Calu3 (cell line): ENCODE results near the gene DSCAML1. TPM values are rescaled to one million over a fixed set of nuclear protein-coding genes. Genes with fewer than 3 reads are reported as not detected.

ENCODE experiments used
- BruUV-seq: library from RNA; stranded (reverse); fragments of 400-500 nt; replicated peaks from 2 replicates; lab custom pipeline; 2021; lab: Mats Ljungman, UMichigan
- CTCF ChIA-PET: fragments of 300-600 bp; sonication (Branson Sonifier 250); formaldehyde crosslinking; loops from one replicate; lab custom pipeline; 2022; ENCODE audit warnings: antibody characterized with exemption; lab: Charles Lee
- DNase-seq: peaks from one replicate; pipeline ENCODE4 v3.0.0; 2022
- H3K27ac Mint-ChIP-seq: one replicate; pipeline ENCODE4 v1.8.0; 2022; ENCODE audit warnings: mixed read lengths; ENCODE audit not compliant: unreplicated experiment
- H3K27me3 Mint-ChIP-seq: one replicate; pipeline ENCODE4 v1.8.0; 2022; ENCODE audit warnings: mixed read lengths; ENCODE audit not compliant: unreplicated experiment
- H3K36me3 Mint-ChIP-seq: one replicate; pipeline ENCODE4 v1.8.0; 2022; ENCODE audit warnings: mild to moderate bottlenecking, moderate library complexity, mixed read lengths; ENCODE audit not compliant: insufficient read depth, unreplicated experiment
- H3K4me1 Mint-ChIP-seq: one replicate; pipeline ENCODE4 v1.8.0; 2022; ENCODE audit warnings: mild to moderate bottlenecking, low read depth, mixed read lengths; ENCODE audit not compliant: unreplicated experiment
- H3K4me3 Mint-ChIP-seq: one replicate; pipeline ENCODE4 v1.8.0; 2022; ENCODE audit warnings: mild to moderate bottlenecking, low read depth, moderate library complexity, mixed read lengths; ENCODE audit not compliant: unreplicated experiment
- H3K9me3 Mint-ChIP-seq: one replicate; pipeline ENCODE4 v1.8.0; 2022; ENCODE audit warnings: low read depth, mixed read lengths; ENCODE audit not compliant: unreplicated experiment
- CTCF ChIP-seq: fragments of 200-600 bp; IDR thresholded peaks from one replicate; pipeline ENCODE4 v1.8.0; 2022; ENCODE audit warnings: antibody characterized with exemption; ENCODE audit not compliant: unreplicated experiment
- intact Hi-C: fragments of 100-400 bp; cut with micrococcal nuclease; formaldehyde crosslinking; loops from one replicate; pipeline ENCODE4 v1.10.0; 2022; ENCODE audit not compliant: unreplicated experiment
- total RNA-seq: library from RNA; stranded (reverse); gene quantifications from 2 replicates; pipeline ENCODE4 v1.2.3, GENCODE V29; 2022

DSCAML1 gene
- total RNA-seq, 1 experiment from 2014 or later: 0.07 TPM

DNA sequence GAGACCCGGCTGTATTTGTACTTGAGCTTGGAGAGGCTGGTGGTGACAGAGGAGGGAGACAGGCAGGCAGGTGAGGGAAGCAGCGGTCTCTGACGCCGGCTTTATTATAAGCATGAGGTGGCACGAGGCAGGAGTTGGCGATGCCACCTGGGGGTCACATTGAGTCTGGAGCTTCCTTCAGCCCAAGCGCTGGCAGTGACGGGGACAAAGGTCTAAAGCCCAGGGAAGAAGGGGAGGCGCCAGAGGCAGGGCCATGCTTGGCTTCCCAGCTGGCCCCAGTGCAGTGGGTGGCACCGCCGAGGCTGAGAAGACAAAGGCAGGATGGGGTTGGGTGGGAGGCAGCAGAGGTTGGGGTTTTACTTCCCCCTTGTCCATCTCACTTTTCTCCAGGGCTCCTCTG is 23.1 kb upstream of the DSCAML1 start:
- Mint-ChIP-seq H3K27me3 (no peaks in the 10 kb centered on the region), H3K27ac (peak overlapping the region; percentile 12), H3K9me3 (no peaks in the 10 kb centered on the region), H3K4me3 (no peak overlapping the region), H3K36me3 (peaks cover 19% of the 10 kb centered on the region), H3K4me1 (peaks cover 48% of the 10 kb centered on the region)
- no TSS peak for BruUV-seq
- no peak for TF ChIP-seq CTCF
- CTCF ChIA-PET: interaction anchor here (2.1 to 4.9 kb wide), 2 partner anchors 126 to 233 kb away, joined by 17 to 54 read pairs; no protein-coding TSS in a partner anchor
- intact Hi-C loops: no loop called here
- no peak for DNase-seq

GRCh38 chr11:117819096-117820040 is 22.4 kb upstream of the DSCAML1 start:
- peak; percentile 80 for DNase-seq
- intact Hi-C loops: loop anchor here (1.0 to 5.0 kb wide), 3 partner anchors 127 to 392 kb away; no protein-coding TSS in a partner anchor
- CTCF ChIA-PET: interaction anchor here (0.6 to 4.9 kb wide), 9 partner anchors 10 to 377 kb away, joined by 3 to 54 read pairs (median 6); no protein-coding TSS in a partner anchor
- Mint-ChIP-seq H3K4me3 (no peak overlapping the region), H3K9me3 (no peaks in the 10 kb centered on the region), H3K4me1 (peaks cover 48% of the 10 kb centered on the region), H3K27ac (peak overlapping the region; percentile 84), H3K27me3 (no peaks in the 10 kb centered on the region), H3K36me3 (peaks cover 19% of the 10 kb centered on the region)
- TF ChIP-seq CTCF: peak; percentile 44
- BruUV-seq: no TSS peak

DNA sequence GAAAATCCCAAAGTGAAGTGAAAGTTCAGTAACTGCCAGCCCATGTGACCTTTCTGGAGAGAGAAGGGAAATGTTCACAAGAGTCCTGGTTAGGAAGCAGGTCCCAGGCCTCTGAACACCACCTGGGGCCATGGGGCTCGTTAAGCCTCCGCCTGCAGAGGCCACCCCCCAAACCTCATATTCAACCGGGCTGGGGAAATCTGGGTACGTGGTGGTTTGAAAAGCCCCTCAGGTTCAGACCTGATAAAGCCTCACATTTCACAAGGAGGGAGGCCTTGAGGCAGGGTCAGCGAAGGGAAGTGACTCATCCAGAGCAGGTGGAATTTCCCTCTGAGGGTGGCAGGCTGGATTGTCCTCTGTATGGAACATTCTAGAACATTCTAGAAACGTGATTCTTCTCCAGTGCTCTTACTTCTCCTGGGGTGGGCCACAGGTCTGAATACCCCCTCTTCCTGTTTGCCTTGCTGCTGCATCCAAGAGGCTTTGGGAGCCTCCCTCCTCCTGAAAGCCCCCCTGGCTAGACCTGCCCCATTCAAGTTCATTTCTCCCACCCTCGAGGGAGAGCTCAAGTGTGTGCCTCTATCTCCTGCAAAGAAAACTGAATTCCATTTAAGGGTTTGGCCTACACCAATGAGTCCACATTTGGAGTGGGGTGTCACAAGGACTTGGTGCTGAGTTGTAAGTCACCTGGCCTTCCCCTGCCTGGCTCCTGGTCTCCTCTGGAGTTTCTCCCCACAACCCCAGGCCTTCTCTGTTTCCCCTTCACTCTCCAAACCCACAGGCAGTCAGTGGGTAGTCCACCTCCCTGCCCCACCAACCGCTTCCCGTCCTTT is 21.2 kb upstream of the DSCAML1 start:
- no TSS peak for BruUV-seq
- TF ChIP-seq CTCF: no peak
- Mint-ChIP-seq H3K36me3 (peaks cover 19% of the 10 kb centered on the region), H3K4me3 (no peak overlapping the region), H3K4me1 (peaks cover 53% of the 10 kb centered on the region), H3K27me3 (no peaks in the 10 kb centered on the region), H3K27ac (peak overlapping the region; percentile 84), H3K9me3 (no peaks in the 10 kb centered on the region)
- no peak for DNase-seq
- intact Hi-C loops: loop anchor here (2.0 to 5.0 kb wide), 2 partner anchors 129 to 391 kb away; no protein-coding TSS in a partner anchor
- CTCF ChIA-PET: interaction anchor here (0.6 to 4.9 kb wide), 14 partner anchors 8 to 392 kb away, joined by 3 to 54 read pairs (median 6); partner anchors contain the start of gene TMPRSS4
